ENCODE results near the gene C16orf90. TPM values are rescaled to one million over a fixed set of nuclear protein-coding genes. Genes with fewer than 3 reads are reported as not detected.
"Not testable (repeated sequence)": the region's sequence is repeated elsewhere in the genome, so short reads cannot be mapped to it uniquely, and the experiment has no call there.

Gene C16orf90
- total RNA-seq, 4 donors from 2014 or later = not detected

- Histone ChIP-seq H3K4me3 (no peak overlapping the region), H3K27me3 (no peaks in the 10 kb centered on the region), H3K27ac (no peak overlapping the region), H3K4me1 (peaks cover 0 to 20% (median 0%) of the 10 kb centered on the region in 3 donors), H3K9me3 (no peaks in the 10 kb centered on the region), H3K36me3 (peaks cover 0 to 61% of the 10 kb centered on the region in 2 donors)
- TF ChIP-seq POLR2A (IDR thresholded peaks at IDR 0.05) = no peak
- TF ChIP-seq EP300 (IDR thresholded peaks at IDR 0.05) = no peak
- no peak for TF ChIP-seq POLR2AphosphoS5 (IDR thresholded peaks at IDR 0.05)
- TF ChIP-seq CTCF (IDR thresholded peaks at IDR 0.05) = no peak
- WGBS, 2 donors (ENCODE audit: low coverage in 1 of 2) = 95 to 100% methylated on average over 1 to 2 of the region's 3 CpGs
- no peak for ATAC-seq
Measured at GRCh38 chr16:3476409-3476808, 18.9 kb downstream of the C16orf90 start.

GRCh38 chr16:3475604-3476375, 19.5 kb downstream of the C16orf90 start:
- no peaks in the 10 kb centered on the region for H3K9me3 ChIP-seq
- 60 to 83% methylated on average over 1 of the region's 29 CpGs for WGBS, 2 donors (ENCODE audit: low coverage in 1 of 2)
- H3K4me3 ChIP-seq = no peak overlapping the region
- TF ChIP-seq CTCF (IDR thresholded peaks at IDR 0.05) = no peak
- no peak for TF ChIP-seq POLR2AphosphoS5 (IDR thresholded peaks at IDR 0.05)
- no peak for TF ChIP-seq EP300 (IDR thresholded peaks at IDR 0.05)
- no peak for TF ChIP-seq POLR2A (IDR thresholded peaks at IDR 0.05)
- H3K27me3 ChIP-seq = no peaks in the 10 kb centered on the region
- H3K36me3 ChIP-seq = peaks cover 0 to 54% of the 10 kb centered on the region in 2 donors
- no peak for ATAC-seq
- peaks cover 0 to 21% (median 0%) of the 10 kb centered on the region in 3 donors for H3K4me1 ChIP-seq
- H3K27ac ChIP-seq = no peak overlapping the region

GRCh38 chr16:3474870-3475269, 20.4 kb downstream of the C16orf90 start:
- H3K4me3 ChIP-seq, H3K27ac ChIP-seq, H3K27me3 ChIP-seq, H3K9me3 ChIP-seq, ATAC-seq: not testable (repeated sequence)
- 98 to 100% methylated on average over 3 to 4 of the region's 7 CpGs for WGBS, 2 donors (ENCODE audit: low coverage in 1 of 2)
- peaks cover 0 to 31% (median 0%) of the 10 kb centered on the region in 3 donors for H3K4me1 ChIP-seq
- H3K36me3 ChIP-seq = peaks cover 0 to 49% of the 10 kb centered on the region in 2 donors

- WGBS, 2 donors (ENCODE audit: low coverage in 1 of 2) = 90 to 100% methylated on average over 1 to 10 of the region's 16 CpGs
- Histone ChIP-seq H3K36me3 (peaks cover 0 to 47% of the 10 kb centered on the region in 2 donors), H3K9me3 (no peaks in the 10 kb centered on the region), H3K4me3 (no peak overlapping the region), H3K27ac (no peak overlapping the region), H3K4me1 (peaks cover 0 to 37% (median 0%) of the 10 kb centered on the region in 3 donors), H3K27me3 (no peaks in the 10 kb centered on the region)
- ATAC-seq = no peak
- no peak for TF ChIP-seq POLR2A (IDR thresholded peaks at IDR 0.05)
- no peak for TF ChIP-seq EP300 (IDR thresholded peaks at IDR 0.05)
- TF ChIP-seq CTCF (IDR thresholded peaks at IDR 0.05) = no peak
- TF ChIP-seq POLR2AphosphoS5 (IDR thresholded peaks at IDR 0.05) = no peak
Measured at GRCh38 chr16:3474136-3474779, 21.0 kb downstream of the C16orf90 start.

GRCh38 chr16:3473596-3473943, 21.7 kb downstream of the C16orf90 start:
- Histone ChIP-seq H3K4me1 (peaks cover 0 to 44% (median 3%) of the 10 kb centered on the region in 3 donors), H3K36me3 (peaks cover 0 to 40% of the 10 kb centered on the region in 2 donors)
- H3K27ac ChIP-seq, H3K4me3 ChIP-seq, H3K27me3 ChIP-seq, ATAC-seq, H3K9me3 ChIP-seq: not testable (repeated sequence)
- WGBS, 2 donors (ENCODE audit: low coverage in 1 of 2) = 81 to 100% methylated on average over 2 to 3 of the region's 3 CpGs
